NCI-H1694 (cell line): Measurements from ENCODE around the gene NKAPD1.
"Not testable (repeated sequence)": the region's sequence is repeated elsewhere in the genome, so short reads cannot be mapped to it uniquely, and the experiment has no call there.

ENCODE experiments used
- DNase-seq: peaks from one replicate; lab custom pipeline; 2025; lab: John Stamatoyannopoulos, UW

Gene NKAPD1

GRCh38 chr11:112086422-112087191, 12.5 kb downstream of the NKAPD1 start, which contains the start of the genes SDHD and TIMM8B:
TSS of gene SDHD (plus strand) at chr11:112086873. CDS start at chr11:112086908, 35 bp downstream.
TSS of gene TIMM8B (minus strand) at chr11:112086756. CDS start at chr11:112086723, 33 bp downstream.
- DNase-seq = peak; percentile 50

GRCh38 chr11:112087212-112087611, 13.1 kb downstream of the NKAPD1 start:
- DNase-seq = no peak

GRCh38 chr11:112095302-112095701, 21.2 kb downstream of the NKAPD1 start:
- not testable (repeated sequence) for DNase-seq

- no peak for DNase-seq
These were observed 22.1 kb downstream of the NKAPD1 start for GRCh38 chr11:112096194-112096593.

GRCh38 chr11:112097734-112098528, 23.8 kb downstream of the NKAPD1 start:
- DNase-seq = no peak

- DNase-seq = no peak
These were observed 26.4 kb downstream of the NKAPD1 start for GRCh38 chr11:112100462-112100861.

DNA sequence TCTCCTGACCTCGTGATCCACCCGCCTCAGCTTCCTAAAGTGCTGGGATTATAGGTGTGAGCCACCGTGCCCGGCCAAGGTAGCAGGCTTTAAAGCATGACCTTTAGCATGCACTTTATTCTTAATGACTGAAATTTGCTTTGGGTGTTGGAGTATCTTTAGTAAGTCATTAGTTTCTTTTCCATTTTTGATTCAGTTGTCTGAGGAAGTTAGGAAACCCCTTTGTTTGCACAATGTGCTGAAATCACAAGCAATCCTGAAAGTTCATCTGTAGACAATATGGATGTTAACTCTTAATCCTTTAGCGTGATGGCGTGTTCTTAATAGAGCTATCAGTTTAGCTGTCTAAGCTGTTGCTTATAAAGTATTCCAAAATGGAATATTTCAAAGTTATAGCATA, 29.3 kb downstream of the NKAPD1 start:
- no peak for DNase-seq

DNA sequence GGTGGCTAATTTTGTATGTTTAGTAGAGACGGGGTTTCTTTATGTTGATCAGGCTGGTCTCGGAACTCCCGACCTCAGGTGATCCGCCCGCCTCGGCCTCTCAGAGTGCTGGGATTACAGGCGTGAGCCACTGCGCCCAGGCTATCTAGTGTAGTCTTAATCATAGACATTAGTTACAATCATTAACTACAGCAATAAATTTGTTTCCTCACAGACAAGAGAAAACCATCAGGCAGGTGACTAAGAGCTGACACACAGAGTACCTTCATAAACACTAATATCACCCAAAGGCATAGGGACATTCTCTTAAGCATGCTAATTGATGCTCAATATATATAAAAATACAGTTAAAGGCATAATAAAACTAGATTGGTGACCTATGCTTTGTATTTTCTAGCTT, 32.0 kb downstream of the NKAPD1 start:
- no peak for DNase-seq

GRCh38 chr11:112113539-112114457, 39.7 kb downstream of the NKAPD1 start:
- DNase-seq = peak; percentile 1

DNA sequence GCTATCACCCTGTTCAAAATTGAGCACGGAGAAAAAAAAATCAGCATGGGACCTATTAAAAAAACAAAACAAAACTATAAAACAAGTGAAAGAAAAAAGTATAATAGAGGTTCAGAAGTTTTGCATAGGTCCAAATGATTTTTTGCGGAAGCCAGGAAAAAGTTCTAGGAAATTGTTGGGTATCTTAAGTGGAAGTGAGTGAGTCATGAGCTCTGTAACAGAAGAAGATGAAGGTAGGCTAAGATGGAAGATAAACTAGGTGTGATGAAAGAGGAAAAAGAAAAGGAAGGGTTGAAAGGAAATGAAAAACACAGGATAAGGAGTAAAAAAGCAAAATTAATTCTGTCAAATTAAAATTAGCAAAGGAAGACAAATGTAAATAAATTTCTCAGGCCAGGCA, 40.4 kb downstream of the NKAPD1 start:
- DNase-seq = no peak

DNA sequence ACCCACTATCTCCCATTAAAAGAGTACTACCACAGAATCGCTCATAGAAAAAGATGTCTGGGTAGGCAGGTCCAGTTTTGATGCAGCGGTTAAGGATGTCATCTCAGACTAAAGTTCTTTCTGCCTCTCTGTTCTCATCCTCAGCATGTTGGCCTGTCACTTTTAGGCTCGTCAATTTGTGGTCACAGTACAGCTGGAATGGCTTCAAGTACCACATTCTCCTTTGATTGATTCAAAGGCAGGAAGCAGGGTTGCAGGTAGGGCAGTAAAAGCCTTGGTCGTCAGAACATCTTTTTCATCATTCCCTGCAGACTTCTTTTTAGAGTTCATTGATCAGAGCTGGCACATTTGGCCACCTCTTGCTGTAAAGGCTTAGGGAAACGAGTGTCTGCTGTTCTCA, 41.3 kb downstream of the NKAPD1 start:
- DNase-seq = no peak

GRCh38 chr11:112118176-112118575, 44.1 kb downstream of the NKAPD1 start:
- DNase-seq = no peak

DNA sequence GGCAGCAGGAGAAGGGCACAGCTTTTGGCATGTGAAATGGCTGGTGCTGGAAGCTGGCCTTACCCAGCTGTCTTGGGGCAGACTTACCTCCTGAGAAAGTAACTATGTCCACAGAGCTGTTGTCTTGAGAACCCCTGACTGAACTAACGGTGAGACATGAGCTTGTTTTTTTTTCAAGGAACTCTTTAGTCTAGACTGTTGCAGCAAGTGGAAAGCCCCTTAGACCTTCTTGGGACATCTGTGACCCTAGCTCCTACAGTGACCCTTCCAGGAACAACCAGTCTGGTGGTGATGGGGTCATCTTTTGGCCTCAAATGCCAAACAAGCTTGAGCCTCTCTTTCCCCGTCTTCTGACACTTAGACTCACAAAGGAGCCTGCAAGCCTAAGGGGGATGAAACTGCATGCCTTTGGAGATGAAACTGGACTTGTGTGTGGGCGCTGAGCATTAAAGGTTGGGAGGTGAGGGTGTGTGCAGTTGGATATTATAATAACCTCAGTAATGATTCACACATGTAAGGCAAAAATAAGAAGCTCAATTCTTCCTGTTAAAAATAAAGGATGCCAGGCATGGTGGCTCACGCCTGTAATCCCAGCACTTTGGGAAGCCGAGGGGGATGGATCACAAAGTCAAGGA, 48.0 kb downstream of the NKAPD1 start:
- DNase-seq = no peak

DNA sequence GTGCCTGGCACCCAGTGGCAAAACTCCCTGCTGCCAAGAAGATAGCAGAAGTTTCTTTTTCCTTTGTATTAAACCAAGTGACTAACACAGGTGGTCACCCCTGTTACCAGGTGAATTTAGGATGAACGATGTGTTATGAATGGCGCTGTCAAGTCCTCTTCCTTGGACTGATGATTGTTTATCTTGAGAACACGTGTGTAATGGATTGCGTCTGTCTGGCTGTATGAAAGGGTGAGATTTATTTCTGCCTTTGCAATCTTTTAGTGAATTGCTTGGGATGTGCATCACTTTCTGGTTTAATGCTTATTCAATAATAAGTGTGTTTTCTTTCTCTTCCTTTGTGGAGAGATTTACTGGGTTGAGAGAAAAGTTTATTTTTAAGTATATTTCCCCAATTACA, 49.0 kb downstream of the NKAPD1 start:
- DNase-seq = no peak

GRCh38 chr11:112127056-112127455, 53.0 kb downstream of the NKAPD1 start:
- no peak for DNase-seq

DNA sequence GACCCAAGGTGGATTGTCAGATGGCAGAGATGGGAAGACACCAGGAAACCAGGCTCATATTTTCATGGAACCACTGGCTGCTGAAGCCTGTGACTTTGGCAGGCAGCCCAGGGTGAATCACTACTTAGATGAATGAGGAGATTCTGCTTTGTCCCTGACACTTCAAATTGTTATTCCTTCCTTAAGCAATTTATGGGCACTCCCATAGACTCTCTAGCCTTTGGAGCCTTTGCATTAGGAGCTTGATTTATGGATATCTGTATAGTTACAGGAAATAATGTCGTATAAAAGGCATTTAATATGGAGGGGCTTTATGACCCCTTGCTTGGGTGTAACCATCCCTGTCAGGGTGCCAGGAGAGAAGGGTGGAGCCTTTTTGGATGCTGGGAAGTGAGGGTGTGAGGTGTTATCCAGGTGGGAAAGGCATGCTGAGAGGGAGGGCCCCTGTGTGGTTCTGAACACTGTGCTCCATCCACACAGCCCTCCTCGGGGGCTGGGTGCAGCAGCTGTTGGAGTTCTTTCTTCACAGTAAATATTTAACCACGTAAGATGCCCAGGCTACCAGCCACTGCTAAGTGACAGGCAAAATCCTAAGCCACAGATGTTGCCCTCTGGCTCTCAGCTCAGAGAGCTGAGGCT, 54.5 kb downstream of the NKAPD1 start:
- no peak for DNase-seq

DNA sequence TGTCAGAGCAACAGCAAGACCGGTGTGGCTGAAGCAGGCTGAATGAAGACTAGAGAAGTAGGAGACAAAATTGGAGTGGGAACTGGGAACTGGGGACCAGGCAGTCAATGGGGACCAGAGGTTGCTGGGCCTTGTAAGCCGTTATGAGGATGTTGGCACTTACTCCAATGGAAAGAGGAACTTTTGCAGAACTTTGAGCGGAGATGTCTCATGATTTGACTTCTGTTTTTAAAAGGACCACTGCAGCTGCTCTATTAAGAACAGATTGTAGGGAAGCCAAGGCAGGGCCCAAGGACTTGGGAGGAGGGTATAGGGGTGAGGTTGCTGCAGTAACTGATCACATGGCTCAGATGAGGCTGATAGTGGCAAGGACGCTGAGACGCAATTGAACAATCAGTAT, 55.6 kb downstream of the NKAPD1 start:
- DNase-seq = no peak

GRCh38 chr11:112132737-112133136, 58.6 kb downstream of the NKAPD1 start:
- no peak for DNase-seq

DNA sequence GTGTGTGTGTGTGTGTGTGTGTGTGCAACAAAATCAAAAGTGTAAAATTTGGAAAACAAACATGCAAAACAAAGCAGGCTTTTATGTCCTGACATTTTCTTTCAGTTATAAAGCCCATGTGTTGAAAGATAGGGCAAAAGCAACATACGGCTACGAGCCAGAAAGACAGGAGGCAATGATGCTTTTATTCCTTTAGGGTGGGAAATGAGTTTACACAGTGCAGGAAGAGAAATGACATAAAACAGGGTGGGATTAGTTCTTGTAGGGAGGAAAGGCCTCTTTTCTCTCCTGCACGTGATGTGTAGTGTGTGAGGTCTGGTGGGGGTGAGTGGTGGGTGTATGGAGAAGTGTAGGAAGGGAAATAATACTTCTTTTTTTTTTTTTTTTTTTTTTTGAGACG, 60.4 kb downstream of the NKAPD1 start:
- no peak for DNase-seq
